ENCODE measurements around the gene MYOCOS.
A peak's percentile ranks its signal among the peaks of the same experiment; 100 is the strongest.
"Not testable (repeated sequence)": the region's sequence is repeated elsewhere in the genome, so short reads cannot be mapped to it uniquely, and the experiment has no call there.

MYOCOS gene

GRCh38 chr1:171613282-171613681 is 8.8 kb upstream of the MYOCOS start:
- no peak overlapping the region for H3K4me3 Mint-ChIP-seq
- DNase-seq, result no peak
- no peaks in the 10 kb centered on the region for H3K27me3 Mint-ChIP-seq (ENCODE audit: low read depth, poor library complexity)
- no peaks in the 10 kb centered on the region for H3K9me3 Mint-ChIP-seq
- no peaks in the 10 kb centered on the region for H3K36me3 Mint-ChIP-seq (ENCODE audit: low read depth)
- TF ChIP-seq CTCF (IDR thresholded peaks at IDR 0.05), result no peak
- peaks cover 9% of the 10 kb centered on the region for H3K4me1 Mint-ChIP-seq
- H3K27ac Mint-ChIP-seq, result no peak overlapping the region

DNA sequence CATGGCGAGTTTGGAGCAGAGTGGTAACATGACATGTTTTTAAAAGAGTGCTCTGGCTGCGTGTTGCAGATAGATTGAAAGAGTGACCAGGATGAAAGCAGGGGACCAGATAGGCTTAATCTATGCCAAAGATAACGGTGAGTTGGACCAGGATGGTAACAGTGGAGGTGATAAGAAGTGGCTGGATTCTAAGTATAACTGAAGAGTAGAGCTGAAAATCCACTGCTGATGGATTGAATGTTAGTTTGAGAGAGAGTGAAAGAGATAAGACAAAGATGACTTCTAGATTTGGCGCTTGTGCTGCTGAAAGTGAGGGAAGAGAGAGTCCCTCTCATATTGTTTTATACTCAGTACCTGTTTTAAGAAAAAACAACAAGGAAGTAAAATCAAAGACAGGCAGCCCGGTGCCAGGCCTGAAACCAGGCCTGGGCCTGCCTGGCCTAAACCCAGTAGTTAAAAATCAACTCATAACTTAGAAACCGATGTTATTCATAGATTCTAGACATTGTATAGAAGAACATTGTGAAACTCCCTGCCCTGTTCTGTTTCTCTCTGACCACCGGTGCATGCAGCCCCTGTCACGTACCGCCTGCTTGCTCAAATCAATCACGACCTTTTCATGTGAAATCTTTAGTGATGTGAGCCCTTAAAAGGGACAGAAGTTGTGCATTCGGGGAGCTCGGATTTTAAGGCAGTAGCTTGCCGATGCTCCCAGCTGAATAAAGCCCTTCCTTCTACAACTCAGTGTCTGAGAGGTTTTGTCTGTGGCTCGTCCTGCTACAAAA is 6.7 kb upstream of the MYOCOS start:
- not testable (repeated sequence) for H3K9me3 Mint-ChIP-seq; H3K4me1 Mint-ChIP-seq; H3K36me3 Mint-ChIP-seq (ENCODE audit: low read depth); H3K4me3 Mint-ChIP-seq; H3K27me3 Mint-ChIP-seq (ENCODE audit: low read depth, poor library complexity); DNase-seq
- H3K27ac Mint-ChIP-seq, result peak overlapping the region; percentile 3

- DNase-seq, result no peak
- Mint-ChIP-seq H3K27ac (no peak overlapping the region), H3K4me3 (no peak overlapping the region), H3K9me3 (no peaks in the 10 kb centered on the region), H3K36me3 (ENCODE audit: low read depth) (no peaks in the 10 kb centered on the region), H3K27me3 (ENCODE audit: low read depth, poor library complexity) (no peaks in the 10 kb centered on the region), H3K4me1 (peaks cover 9% of the 10 kb centered on the region)
- no peak for TF ChIP-seq CTCF (IDR thresholded peaks at IDR 0.05)
Observed at GRCh38 chr1:171616586-171616985, 5.5 kb upstream of the MYOCOS start.

DNA sequence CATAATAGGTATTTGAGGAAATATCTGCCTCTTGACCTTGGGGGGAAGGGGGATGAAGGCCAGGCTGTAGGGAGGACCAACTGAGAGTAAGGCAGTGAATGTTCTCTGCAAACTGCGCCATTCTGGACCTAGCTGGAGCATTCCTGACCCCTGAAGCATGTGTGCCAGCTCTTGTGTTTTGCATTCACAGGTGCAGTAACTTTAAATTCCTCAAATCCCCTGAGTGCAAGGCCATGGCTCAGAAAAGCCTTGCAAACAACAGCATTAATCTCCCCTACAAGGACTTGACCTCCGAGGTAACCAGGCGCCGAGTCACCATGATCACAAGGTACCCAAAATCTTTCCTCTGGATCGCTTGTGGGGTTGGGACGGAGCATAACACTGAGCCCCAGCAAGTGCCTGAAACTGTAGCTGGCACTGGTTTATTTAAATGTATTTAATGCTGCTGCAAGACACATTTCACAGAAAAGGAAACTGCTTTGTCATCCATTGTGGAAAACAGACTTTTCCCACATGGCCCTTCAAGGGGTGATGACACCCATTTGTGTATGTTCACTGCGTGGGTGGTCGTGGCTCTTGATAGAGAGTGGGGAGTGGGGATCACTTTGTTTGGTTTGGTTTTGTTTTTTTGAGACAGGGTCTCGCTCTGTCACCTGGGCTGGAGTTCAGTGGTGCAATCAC is 1.7 kb downstream of the MYOCOS start:
- no peak for DNase-seq
- no peaks in the 10 kb centered on the region for H3K9me3 Mint-ChIP-seq
- no peaks in the 10 kb centered on the region for H3K36me3 Mint-ChIP-seq (ENCODE audit: low read depth)
- no peak overlapping the region for H3K4me3 Mint-ChIP-seq
- no peak overlapping the region for H3K27ac Mint-ChIP-seq
- no peak for TF ChIP-seq CTCF (IDR thresholded peaks at IDR 0.05)
- peaks cover 25% of the 10 kb centered on the region for H3K4me1 Mint-ChIP-seq
- peaks cover 8% of the 10 kb centered on the region for H3K27me3 Mint-ChIP-seq (ENCODE audit: low read depth, poor library complexity)

DNA sequence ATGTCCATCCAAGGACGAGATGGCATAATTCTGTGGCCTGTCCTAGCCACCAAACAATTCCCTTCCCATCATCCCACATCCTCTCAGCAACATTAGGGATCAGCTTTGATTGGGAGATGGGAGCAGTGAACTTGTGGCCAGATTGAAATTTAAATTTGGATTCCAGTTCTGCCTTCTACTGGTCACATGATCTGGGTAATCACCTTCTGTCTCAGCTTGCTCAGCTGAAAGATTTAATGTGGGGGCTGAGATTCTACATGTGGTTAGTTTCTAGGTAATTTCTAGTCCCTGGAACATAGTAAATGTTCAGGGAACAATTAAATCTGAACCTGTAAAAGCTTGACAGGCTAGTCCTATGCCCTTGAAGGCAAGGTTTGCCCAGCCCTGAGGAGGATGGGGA is 3.2 kb downstream of the MYOCOS start:
- Mint-ChIP-seq H3K9me3 (no peaks in the 10 kb centered on the region), H3K4me1 (peaks cover 25% of the 10 kb centered on the region), H3K27ac (peak overlapping the region; percentile 32), H3K36me3 (ENCODE audit: low read depth) (no peaks in the 10 kb centered on the region), H3K27me3 (ENCODE audit: low read depth, poor library complexity) (peaks cover 15% of the 10 kb centered on the region), H3K4me3 (no peak overlapping the region)
- no peak for DNase-seq
- TF ChIP-seq CTCF (IDR thresholded peaks at IDR 0.05), result no peak

- no peak overlapping the region for H3K4me3 Mint-ChIP-seq
- H3K9me3 Mint-ChIP-seq, result peaks cover 4% of the 10 kb centered on the region
- peak overlapping the region; percentile 86 for H3K27ac Mint-ChIP-seq
- no peak for TF ChIP-seq CTCF (IDR thresholded peaks at IDR 0.05)
- peaks cover 21% of the 10 kb centered on the region for H3K4me1 Mint-ChIP-seq
- H3K36me3 Mint-ChIP-seq (ENCODE audit: low read depth), result no peaks in the 10 kb centered on the region
- DNase-seq, result no peak
- peaks cover 23% of the 10 kb centered on the region for H3K27me3 Mint-ChIP-seq (ENCODE audit: low read depth, poor library complexity)
Observed at GRCh38 chr1:171627020-171627419, 5.0 kb downstream of the MYOCOS start.

Data from nephron progenitor cell (in vitro differentiated cells).